ENCODE measurements around the gene ZNF568. TPM values are rescaled to one million over a fixed set of nuclear protein-coding genes. Genes with fewer than 3 reads are reported as not detected.

ZNF568 gene
- total RNA-seq: 3.5 TPM

DNA sequence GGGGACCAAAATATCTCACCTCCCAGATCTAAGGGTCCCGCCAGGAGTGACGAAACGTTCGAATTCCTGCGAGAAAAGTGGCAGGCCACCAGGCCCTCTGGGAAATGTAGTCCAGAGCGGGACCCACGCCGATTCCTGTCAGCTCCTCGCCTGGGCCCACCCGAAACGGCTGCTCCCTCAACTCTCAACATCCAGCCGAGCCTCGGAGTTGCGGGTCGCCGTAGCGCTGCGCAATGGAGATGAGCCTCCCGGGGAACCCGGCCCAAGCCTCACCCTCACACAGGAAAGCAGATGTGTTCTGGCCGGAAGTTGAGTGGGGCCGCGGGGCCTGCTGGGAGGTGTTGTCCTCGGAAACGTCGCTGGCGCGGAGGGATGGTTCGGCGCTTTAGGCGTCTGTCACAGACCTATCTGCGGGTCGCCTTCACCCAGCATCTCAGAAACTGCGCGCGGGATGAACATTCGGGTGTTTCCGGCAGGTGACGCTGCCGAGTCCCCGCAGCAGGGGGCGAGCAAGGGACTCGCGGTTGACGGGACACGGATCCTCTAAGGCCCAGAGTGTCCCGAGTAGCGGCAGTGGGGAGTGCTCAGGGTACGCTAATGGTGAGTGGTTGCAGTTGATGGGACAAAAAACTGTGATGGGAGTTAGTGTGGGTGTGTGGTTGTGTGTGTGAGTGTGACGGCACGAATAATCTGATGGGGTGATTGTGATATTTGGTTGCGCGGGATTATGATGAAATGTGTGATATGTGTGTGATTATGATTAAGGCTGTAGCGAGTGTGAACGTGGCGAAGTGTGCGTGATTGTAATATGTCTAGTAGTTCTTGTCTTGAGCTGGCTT lies at the start of gene ZNF568, which contains the start of gene ZNF829:
ZNF568 (plus strand) TSS at position 341 of the 839 bp plus-strand sequence. CDS start 6,439 bp downstream, outside the sequence.
ZNF829 (minus strand) TSS at position 300 of the 839 bp plus-strand sequence. CDS start 1,124 bp downstream, outside the sequence.
- ATAC-seq: peak; percentile 97

DNA sequence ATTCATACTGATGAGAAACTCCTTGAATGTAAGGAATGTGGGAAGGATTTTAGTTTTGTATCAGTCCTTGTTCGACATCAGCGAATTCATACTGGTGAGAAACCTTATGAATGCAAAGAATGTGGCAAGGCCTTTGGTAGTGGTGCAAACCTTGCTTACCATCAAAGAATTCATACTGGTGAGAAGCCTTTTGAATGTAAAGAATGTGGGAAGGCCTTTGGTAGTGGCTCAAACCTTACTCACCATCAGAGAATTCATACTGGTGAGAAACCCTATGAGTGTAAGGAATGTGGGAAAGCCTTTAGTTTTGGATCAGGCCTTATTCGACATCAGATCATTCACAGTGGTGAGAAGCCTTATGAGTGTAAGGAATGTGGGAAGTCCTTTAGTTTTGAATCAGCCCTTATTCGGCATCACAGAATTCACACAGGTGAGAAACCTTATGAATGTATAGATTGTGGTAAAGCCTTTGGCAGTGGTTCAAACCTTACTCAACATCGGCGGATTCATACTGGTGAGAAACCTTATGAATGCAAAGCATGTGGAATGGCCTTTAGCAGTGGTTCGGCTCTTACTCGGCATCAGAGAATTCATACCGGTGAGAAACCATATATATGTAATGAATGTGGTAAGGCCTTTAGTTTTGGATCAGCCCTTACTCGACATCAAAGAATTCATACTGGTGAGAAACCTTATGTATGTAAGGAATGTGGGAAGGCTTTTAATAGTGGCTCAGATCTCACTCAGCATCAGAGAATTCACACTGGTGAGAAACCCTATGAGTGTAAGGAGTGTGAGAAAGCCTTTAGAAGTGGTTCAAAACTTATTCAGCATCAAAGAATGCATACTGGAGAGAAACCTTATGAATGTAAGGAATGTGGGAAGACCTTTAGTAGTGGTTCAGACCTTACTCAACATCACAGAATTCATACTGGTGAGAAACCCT lies 38.9 kb upstream of the ZNF568 start:
- ATAC-seq: no peak

DNA sequence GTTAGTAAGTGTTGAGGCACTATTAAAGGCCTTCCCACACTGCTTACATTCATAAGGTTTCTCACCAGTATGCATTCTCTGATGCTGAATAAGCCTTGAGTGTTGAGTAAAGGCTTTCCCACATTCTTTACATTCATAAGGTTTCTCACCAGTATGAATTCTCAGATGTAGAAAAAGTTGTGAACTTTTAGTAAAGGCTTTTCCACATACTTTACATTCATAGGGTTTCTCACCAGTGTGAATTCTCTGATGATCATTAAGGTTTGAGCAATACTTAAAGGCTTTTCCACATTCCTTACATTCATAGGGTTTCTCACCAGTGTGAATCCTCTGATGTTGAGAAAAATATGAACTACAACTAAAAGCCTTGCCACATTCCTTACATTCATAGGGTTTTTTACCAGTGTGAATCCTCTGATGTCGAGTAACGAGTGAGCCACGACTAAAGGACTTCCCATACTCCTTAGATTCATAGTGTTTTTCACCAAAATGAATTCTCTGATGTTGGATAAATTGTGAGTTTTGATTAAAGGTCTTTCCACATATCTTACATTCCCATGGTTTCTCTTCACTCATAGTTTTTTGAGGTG lies 24.3 kb upstream of the ZNF568 start:
- no peak for ATAC-seq

DNA sequence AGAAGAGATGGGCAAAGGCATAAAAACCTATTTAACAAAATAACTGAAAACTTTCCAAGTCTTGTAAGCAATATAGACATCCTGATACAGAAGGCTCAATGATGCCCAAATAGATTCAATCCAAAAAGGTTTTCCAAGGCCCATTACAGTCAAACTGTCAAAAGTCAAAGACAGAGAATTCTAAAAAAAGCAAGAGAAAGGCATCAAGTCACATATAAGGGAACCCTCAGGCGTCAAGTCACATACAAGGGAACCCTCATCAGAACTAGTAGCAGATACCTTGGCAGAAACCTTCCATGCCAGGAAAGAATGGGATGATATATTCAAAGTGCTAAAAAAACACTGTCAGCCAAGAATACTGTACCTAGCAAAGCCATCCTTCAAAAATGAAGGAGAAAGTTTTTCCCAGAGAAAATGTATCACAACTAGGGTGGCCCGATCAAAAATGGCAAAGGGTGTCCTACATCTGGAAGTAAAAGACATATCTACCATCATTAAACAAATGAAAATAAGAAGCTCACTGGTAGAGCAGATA lies 21.2 kb upstream of the ZNF568 start:
- ATAC-seq: no peak

DNA sequence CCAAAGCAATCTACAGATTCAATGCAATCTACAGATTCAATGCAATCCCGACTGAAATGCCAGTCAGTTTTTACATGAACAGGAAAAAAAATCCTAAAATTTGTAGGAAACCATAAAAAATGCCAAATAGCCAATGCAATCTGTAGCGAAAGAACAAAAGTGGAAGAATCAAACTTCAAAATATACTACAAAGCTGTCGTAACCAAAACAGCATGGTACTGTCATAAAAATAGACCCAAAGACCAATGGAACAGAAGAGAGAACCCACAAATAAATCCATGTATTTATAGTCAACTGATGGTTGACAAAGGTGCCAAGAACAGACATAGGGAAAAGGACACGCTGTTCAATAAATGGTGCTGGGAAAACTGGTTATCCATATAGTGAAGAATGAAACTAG lies 17.7 kb upstream of the ZNF568 start:
- no peak for ATAC-seq

DNA sequence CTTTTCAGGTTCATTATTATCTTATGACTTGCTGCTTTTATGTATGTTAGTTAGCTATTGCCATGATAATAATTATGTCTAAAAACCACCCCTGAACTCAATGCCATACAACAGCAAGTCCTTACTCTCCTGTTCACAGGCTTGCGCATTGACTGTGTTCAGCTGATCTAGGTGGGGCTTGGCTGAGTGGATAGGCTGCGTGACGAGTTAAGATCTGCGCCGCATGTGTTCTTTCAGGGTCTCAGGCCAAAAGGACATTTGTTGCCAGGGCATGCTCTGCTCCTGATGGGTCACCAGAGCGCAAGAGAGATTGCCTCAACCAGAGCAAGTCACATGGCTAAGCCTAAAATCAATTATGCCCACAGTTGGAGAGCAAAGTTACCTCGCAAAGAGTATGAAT lies 859 bp downstream of the ZNF568 start:
- no peak for ATAC-seq

DNA sequence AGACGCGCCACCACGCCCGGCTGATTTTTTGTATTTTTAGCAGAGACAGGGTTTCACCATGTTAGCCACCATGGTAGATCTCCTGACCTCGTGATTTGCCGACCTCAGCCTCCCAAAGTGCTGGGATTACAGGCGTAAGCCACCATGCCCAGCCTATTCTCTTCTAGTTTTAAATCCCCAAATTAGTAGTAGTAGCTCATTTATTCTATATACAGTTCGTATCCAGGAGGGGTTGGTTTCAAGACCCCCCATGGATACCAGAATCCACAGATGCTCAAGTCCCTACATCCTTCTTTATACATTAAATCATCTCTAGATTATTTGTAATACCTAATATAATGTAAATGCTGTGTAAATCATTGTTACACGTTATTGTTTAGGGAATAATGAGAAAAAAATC lies 2.0 kb downstream of the ZNF568 start:
- ATAC-seq: no peak

DNA sequence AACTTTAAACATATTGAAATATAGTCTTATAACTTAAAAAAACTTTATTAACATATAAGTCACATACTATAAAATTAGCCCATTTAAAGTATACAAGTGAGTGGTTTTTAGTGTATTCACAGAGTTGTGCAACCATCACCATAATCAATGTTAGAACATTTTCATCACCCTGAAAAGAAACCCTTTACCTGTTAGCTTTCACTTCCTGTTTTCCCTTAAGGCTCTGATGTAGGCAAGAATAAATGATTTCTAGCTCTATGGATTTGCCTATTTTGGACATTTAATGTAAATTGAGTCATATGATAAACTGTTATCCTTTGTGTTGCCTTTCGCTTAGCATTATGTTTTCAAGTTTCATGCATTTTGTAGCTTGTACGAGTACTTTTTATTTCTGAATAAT lies 15.6 kb downstream of the ZNF568 start:
- ATAC-seq: no peak

DNA sequence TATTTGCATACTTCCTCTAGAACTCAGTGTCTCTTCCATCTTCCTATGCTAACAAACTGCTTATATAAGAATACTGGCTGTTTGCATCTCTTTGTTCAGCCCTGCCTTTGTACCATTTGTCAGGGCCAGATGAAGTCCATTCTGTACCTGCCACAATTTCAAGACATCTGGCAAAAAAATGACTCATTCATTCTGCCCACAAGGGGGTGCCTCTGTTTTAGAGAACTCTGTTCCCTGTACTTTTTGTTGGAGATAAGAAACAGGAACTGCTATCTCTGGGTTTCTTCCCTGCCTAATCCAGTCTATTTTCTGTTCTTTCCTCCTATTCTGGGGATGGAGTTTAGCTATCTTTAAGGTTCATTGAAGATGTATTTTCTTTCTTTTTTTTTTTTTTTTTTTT lies 23.0 kb downstream of the ZNF568 start:
- no peak for ATAC-seq

DNA sequence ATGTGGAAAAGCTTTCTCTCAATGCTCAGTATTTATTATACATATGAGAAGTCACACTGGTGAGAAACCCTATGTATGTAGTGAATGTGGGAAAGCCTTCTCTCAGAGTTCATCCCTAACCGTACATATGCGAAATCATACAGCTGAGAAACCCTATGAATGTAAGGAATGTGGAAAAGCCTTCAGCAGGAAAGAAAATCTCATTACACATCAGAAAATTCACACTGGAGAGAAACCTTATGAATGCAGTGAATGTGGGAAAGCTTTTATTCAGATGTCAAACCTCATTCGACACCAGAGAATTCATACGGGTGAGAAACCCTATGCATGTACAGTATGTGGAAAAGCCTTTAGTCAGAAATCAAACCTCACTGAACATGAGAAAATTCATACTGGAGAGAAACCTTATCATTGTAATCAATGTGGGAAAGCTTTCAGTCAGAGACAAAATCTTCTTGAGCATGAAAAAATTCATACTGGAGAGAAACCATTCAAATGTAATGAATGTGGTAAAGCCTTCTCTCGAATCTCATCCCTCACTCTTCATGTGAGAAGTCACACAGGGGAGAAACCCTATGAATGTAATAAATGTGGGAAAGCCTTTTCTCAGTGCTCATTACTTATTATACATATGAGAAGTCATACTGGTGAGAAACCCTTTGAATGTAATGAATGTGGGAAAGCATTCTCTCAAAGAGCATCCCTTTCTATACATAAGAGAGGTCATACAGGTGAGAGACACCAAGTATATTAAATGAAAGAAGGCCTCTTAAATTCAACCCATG lies 34.4 kb downstream of the ZNF568 start:
- no peak for ATAC-seq

DNA sequence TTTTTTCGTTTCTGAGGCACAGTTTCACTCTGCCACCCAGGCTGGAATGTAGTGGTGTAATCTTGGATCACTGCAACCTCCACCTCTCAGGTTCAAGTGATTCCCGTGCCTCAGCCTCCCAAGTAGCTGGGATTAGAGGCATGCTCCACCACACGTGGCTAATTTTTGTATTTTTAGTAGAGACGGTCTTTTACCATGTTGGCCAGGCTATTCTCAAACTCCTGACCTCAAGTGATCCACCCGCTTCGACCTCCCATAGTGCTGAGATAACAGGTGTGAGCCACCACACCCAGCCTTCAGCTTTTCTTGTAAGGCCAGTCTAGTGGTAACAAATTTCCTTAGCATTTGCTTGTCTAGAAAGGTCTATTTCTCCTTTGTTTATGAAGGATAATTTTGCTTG lies 46.2 kb downstream of the ZNF568 start:
- no peak for ATAC-seq

DNA sequence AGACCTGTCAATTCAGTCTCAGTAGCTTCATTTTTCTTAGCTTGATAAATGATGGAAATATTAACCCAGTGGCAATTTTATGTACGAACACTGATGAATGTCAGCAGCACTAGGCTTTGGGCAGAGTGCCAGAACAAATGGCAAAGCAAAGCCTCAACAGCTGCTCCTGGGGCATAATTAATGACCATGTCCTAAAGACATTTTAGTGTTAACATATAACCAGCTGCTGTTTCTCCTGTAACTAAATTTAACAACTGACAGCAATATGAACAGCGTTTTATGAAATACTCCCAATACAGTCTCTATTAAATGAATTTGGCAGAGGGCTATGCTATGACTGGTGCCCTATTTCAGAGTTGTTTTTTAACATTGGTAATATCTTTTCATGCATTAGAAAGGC lies 47.1 kb downstream of the ZNF568 start:
- no peak for ATAC-seq

DNA sequence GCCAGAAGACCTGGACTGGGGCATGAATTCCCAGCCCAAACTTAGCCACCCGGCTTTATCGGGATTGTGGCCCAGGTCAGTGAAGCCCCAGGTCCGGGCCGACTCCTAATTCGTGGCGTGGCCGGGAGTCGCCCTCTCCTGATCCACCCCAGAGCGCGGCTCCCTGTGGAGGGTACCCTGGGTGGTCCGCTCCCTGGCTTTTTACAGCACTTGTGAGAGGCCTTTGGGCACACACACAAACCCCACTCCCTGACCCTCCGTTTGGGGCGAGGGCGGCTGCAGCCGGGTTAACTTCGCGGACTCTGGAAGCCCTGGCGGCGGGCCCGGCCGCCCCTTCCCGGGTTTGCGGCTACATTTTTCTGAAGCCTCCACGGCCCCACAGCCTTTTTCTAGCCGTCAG lies 56.4 kb downstream of the ZNF568 start:
- ATAC-seq: peak; percentile 8

DNA sequence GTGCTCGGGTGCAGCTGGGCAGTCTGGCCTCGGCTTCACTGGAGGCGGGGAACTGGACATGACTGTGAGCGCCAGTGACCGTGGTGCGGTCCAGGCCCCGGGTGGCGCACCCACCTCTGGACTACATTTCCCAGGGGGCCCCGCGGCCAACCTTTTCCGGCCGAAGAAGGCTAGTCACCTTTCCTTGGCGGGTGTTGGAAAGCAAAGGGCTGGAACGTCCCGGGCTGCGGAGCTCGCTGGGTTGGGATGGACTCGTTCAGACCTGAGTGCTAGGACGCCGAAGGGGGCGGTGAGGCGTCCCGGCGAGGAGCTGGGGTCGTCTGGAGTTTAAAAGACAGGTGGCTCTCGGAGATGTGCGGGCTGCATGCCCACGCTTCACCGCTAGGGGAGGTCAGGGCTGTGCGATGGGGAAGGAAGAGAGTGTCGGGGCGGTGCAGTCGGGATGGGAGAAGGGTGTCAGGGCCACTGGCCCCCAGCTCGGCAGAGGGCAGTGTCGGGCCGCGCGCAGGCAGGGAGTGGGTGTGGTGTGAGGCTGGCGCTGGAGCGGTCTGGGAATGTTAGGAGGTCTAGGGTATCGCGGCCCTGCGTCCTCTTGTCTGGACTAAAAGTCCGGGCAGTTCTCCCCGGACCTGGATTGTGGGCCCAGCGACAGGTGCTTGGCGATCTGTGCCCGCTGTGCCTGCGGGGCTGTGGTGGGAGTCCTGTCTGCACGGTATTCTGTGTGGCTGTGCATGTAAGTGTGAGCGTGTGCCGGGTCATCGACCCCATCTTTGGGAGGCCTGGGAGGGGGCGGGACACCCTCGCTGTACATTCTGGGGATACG lies 57.1 kb downstream of the ZNF568 start:
- peak; percentile 100 for ATAC-seq

DNA sequence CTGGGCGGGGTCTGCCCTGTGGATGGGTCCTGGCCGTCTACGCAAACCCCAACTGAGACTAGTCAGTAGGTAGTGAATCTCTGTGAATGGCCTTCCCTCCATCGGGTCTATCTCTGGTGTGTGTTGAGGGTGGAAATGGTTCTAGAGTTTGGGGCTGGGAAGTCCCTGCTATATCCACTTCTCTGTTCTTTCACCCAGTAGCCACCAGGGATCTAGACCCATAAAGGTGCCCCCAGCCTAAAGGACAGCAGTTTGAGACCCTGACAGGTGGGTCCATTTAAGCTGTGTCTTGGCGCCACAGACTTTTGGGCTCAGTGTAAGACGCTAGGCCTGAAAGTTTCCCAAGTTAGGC lies 57.7 kb downstream of the ZNF568 start:
- no peak for ATAC-seq

DNA sequence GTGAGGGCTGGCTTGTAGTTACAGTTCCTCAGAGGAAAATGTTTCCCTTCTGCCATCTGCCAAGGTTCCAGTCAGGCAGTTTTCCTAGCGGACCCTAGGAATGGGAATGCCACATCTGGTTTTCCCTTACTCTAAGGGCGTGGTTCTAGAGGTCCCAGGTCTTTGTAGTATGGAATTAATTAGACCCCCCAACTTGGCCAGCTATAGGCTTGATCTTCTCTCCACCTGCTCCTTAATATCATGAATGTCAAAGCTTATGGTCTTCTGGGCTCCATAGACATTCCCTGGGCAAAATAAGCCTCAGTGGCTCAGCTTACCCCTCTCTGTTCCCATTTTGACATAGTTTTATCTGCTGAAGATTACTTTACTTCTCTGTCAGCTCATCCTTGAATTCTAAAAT lies 70.0 kb downstream of the ZNF568 start:
- ATAC-seq: no peak

DNA sequence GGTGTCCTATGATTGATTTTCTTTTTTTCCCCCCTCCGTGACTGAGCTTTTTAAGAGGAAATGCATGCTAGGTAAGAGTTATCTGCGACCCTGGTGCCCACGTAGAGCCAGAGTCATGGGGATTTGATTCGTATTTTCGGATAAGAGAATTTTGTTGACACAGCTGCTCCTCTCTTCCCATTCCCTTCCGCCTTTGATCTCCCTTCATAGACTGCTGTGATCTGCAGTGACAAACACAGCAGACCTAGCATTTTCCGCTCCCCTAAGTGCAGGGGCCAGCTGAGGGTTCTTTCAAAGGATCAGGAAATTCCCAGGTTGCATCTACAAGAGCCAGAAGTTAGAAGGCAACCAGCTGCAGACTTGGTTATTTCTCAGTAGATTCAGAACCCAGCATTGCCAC lies 70.5 kb downstream of the ZNF568 start:
- ATAC-seq: no peak

DNA sequence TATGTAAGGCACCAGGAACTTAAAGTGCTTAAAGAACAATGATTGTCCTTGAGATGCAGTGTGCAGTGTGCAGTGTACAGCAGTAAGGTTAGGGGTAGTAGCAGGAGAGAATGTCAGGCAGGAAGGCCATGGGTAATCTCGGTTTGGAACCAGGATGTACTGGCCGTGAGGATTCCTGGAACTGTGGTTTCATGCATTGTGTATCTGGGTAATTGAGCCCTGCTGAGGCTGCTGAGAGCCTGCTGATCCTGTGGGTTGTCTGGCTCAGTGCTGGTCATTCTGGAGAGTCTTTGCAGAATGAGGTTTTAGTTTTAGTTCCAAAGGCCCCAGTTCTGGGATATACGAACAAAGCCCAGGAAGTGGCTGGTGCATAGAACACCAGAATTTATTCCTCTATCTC lies 71.0 kb downstream of the ZNF568 start:
- no peak for ATAC-seq

DNA sequence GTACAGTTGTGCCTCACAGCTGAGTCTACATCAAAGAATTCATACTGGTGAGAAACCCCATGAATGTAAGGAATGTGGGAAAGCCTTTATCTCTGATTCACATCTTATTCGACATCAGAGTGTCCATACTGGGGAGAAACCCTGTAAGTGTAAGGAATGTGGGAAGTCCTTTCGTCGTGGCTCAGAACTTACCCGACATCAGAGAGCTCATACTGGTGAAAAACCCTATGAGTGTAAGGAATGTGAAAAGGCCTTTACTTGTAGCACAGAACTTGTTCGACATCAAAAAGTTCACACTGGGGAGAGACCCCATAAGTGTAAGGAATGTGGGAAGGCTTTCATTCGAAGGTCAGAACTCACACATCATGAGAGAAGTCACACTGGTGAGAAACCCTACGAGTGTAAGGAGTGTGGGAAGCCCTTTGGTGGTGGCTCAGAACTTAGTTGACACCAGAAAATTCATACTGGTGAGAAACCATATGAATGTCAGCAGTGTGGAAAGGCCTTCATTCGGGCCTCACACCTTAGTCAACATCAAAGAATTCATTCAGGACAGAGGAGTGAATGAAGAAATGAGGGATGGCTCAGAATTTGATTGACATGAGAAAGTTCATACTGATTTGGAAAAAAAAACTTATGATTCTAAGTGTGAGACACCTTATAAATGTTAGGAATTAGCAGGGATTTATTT lies 81.2 kb downstream of the ZNF568 start:
- ATAC-seq: no peak

DNA sequence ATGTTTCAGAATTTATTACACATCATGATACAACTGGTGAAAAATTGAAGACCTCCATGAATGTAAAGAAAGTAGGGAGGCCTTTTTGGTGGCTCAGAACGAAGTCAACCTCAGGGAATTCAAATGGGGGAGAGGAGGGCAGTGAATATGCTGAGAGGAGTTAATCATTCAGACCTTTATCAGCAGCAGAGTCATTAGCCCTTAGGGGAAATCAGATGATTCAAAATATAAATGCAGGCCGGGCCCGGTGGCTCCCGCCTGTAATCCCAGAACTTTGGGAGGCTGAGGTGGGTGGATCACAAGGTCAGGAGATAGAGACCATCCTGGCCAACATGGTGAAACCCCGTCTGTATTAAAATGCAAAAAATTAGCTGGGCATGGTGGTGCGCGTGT lies 81.7 kb downstream of the ZNF568 start:
- ATAC-seq: no peak

DNA sequence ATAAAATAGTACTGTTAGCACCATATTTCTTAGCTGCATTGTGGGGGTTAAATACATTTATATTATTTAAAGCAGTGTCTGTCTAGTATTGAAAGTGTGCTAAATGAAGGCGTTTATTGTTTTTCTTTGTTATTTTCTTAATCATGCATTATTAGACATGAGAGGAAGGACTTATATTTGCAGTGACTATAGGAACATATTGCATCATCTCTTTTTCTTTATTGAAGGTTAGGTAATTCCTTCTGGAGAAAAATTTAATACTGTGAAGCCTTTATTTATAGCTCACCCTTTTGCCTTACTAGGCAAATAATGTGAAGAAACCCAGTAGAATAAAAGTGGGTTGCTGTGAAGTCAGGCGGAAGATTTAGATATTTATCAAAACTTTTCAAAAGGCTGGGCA lies 83.2 kb downstream of the ZNF568 start:
- no peak for ATAC-seq

All from esophagus mucosa (tissue), 1 donor.